Progenitor cell of endocrine pancreas (in vitro differentiated cells): ENCODE results near the gene HHIP. TPM values are rescaled to one million over a fixed set of nuclear protein-coding genes. Genes with fewer than 3 reads are reported as not detected.

Experiments
- DNase-seq: peaks from one replicate; pipeline ENCODE4 v3.0.0; 2021; ENCODE audit warnings: low spot score; ENCODE audit not compliant: unreplicated experiment
- H3K27ac Mint-ChIP-seq: 2 replicates; pipeline ENCODE4 v1.8.0; 2021; ENCODE audit warnings: mild to moderate bottlenecking, moderate library complexity, mixed read lengths
- H3K27me3 Mint-ChIP-seq: 2 replicates; pipeline ENCODE4 v1.8.0; 2021; ENCODE audit warnings: mixed read lengths
- H3K36me3 Mint-ChIP-seq: 2 replicates; pipeline ENCODE4 v1.8.0; 2022; ENCODE audit warnings: mixed read lengths; ENCODE audit not compliant: insufficient read depth
- H3K4me1 Mint-ChIP-seq: 2 replicates; pipeline ENCODE4 v1.8.0; 2021; ENCODE audit warnings: low read depth, mixed read lengths
- H3K4me3 Mint-ChIP-seq: 2 replicates; pipeline ENCODE4 v1.8.0; 2021; ENCODE audit warnings: low read depth, mild to moderate bottlenecking, moderate library complexity, mixed read lengths
- H3K9me3 Mint-ChIP-seq: 2 replicates; pipeline ENCODE4 v1.8.0; 2021; ENCODE audit warnings: low read depth, mixed read lengths
- total RNA-seq: library from RNA; stranded (reverse); gene quantifications from 2 replicates; pipeline ENCODE4 v1.2.1, GENCODE V29; 2021
- TF ChIP-seq, protein P1 (sequence below): fragments of 200-600 bp; sonication (generic); IDR thresholded peaks from one replicate; pipeline ENCODE4 v1.5.0; 2021; ENCODE audit warnings: antibody characterized with exemption, mild to moderate bottlenecking; ENCODE audit not compliant: unreplicated experiment

The HHIP gene
- total RNA-seq, 1 donor from 2014 or later: 0.22 TPM

- DNase-seq: no peak
- H3K4me1 Mint-ChIP-seq: peaks cover 11% of the 10 kb centered on the region
- H3K27me3 Mint-ChIP-seq: no peaks in the 10 kb centered on the region
- H3K27ac Mint-ChIP-seq: no peak overlapping the region
- peaks cover 1% of the 10 kb centered on the region for H3K36me3 Mint-ChIP-seq
- H3K4me3 Mint-ChIP-seq: no peak overlapping the region
- TF ChIP-seq, protein P1, sequence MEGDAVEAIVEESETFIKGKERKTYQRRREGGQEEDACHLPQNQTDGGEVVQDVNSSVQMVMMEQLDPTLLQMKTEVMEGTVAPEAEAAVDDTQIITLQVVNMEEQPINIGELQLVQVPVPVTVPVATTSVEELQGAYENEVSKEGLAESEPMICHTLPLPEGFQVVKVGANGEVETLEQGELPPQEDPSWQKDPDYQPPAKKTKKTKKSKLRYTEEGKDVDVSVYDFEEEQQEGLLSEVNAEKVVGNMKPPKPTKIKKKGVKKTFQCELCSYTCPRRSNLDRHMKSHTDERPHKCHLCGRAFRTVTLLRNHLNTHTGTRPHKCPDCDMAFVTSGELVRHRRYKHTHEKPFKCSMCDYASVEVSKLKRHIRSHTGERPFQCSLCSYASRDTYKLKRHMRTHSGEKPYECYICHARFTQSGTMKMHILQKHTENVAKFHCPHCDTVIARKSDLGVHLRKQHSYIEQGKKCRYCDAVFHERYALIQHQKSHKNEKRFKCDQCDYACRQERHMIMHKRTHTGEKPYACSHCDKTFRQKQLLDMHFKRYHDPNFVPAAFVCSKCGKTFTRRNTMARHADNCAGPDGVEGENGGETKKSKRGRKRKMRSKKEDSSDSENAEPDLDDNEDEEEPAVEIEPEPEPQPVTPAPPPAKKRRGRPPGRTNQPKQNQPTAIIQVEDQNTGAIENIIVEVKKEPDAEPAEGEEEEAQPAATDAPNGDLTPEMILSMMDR: no peak
- H3K9me3 Mint-ChIP-seq: peaks cover 7% of the 10 kb centered on the region
These were observed 37.6 kb downstream of the HHIP start for GRCh38 chr4:144683516-144683915.

GRCh38 chr4:144685911-144686310 lies 40.0 kb downstream of the HHIP start:
- H3K27ac Mint-ChIP-seq: no peak overlapping the region
- no peak overlapping the region for H3K4me3 Mint-ChIP-seq
- H3K4me1 Mint-ChIP-seq: peaks cover 7% of the 10 kb centered on the region
- H3K9me3 Mint-ChIP-seq: no peaks in the 10 kb centered on the region
- no peak for DNase-seq
- TF ChIP-seq, protein P1: no peak
- H3K27me3 Mint-ChIP-seq: no peaks in the 10 kb centered on the region
- no peaks in the 10 kb centered on the region for H3K36me3 Mint-ChIP-seq

- H3K4me3 Mint-ChIP-seq: no peak overlapping the region
- TF ChIP-seq, protein P1: no peak
- no peaks in the 10 kb centered on the region for H3K9me3 Mint-ChIP-seq
- no peak for DNase-seq
- H3K4me1 Mint-ChIP-seq: peaks cover 7% of the 10 kb centered on the region
- no peak overlapping the region for H3K27ac Mint-ChIP-seq
- no peaks in the 10 kb centered on the region for H3K27me3 Mint-ChIP-seq
- H3K36me3 Mint-ChIP-seq: no peaks in the 10 kb centered on the region
These were observed 41.0 kb downstream of the HHIP start for GRCh38 chr4:144686921-144687320.

DNA sequence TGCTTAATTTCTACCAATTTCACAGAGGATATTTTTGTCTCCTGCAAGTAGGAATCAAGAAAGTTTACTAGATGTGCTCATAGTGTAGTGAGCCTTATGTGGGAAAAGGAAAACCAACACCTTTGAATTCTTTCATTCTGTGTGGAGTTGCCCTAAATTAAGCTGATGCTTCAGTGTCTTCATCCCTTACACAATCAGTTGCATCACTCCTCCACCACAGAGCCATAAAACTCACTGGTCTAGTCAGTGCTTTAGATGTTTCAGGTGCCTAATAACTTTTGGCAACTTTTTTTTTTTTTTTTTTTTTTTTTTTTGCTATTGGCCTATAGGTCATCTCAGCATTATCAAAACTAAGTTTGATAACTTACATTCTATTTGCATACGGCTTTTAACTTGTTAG lies 41.5 kb downstream of the HHIP start:
- no peaks in the 10 kb centered on the region for H3K36me3 Mint-ChIP-seq
- no peak for DNase-seq
- no peak overlapping the region for H3K27ac Mint-ChIP-seq
- TF ChIP-seq, protein P1: no peak
- H3K9me3 Mint-ChIP-seq: no peaks in the 10 kb centered on the region
- H3K4me1 Mint-ChIP-seq: peaks cover 1% of the 10 kb centered on the region
- H3K4me3 Mint-ChIP-seq: no peak overlapping the region
- H3K27me3 Mint-ChIP-seq: no peaks in the 10 kb centered on the region

DNA sequence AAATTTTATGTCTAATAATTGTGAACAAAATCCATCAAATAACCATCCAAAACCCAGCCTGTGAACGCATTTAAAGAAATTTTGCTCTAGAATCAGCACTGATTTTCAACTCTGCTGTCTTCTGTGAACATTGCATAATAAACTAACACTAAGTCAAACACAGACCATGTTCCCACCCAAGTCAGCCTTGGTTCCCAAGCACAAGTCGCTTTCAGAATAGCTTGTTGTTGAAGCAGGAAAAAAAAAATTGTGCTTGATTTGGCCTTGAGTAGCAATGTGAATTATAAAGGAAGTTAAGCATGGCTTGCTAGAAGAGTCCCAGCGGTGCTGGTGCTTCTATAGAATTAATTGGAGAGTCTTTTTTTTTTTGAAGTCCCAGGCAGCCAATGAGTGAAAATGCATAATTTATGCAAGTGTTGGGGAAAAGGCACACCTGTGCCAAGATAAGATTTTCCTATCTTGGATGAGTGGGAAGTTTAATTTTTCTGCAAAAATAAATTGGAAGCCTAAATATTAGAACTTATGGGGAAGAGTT lies 42.1 kb downstream of the HHIP start:
- Mint-ChIP-seq H3K27me3 (no peaks in the 10 kb centered on the region), H3K4me3 (no peak overlapping the region), H3K27ac (no peak overlapping the region), H3K4me1 (no peaks in the 10 kb centered on the region), H3K36me3 (no peaks in the 10 kb centered on the region), H3K9me3 (no peaks in the 10 kb centered on the region)
- DNase-seq: no peak
- TF ChIP-seq, protein P1: no peak
